ENCODE data around the gene FRRS1L.

Gene FRRS1L

GRCh38 chr9:109092587-109092986 is 74.5 kb downstream of the FRRS1L start:
- TF ChIP-seq ZNF274 (IDR thresholded peaks at IDR 0.05; ENCODE audit: low read depth, low read length) = no peak
- no peak overlapping the region for H3K4me3 ChIP-seq (ENCODE audit: low read length)

- H3K4me3 ChIP-seq (ENCODE audit: low read length) = no peak overlapping the region
- no peak for TF ChIP-seq ZNF274 (IDR thresholded peaks at IDR 0.05; ENCODE audit: low read depth, low read length)
These were observed 74.9 kb downstream of the FRRS1L start for GRCh38 chr9:109092051-109092580.

GRCh38 chr9:109088221-109088620 is 78.8 kb downstream of the FRRS1L start:
- no peak for TF ChIP-seq ZNF274 (IDR thresholded peaks at IDR 0.05; ENCODE audit: low read depth, low read length)
- H3K4me3 ChIP-seq (ENCODE audit: low read length) = no peak overlapping the region

GRCh38 chr9:109087795-109088194 is 79.3 kb downstream of the FRRS1L start:
- TF ChIP-seq ZNF274 (IDR thresholded peaks at IDR 0.05; ENCODE audit: low read depth, low read length) = no peak
- no peak overlapping the region for H3K4me3 ChIP-seq (ENCODE audit: low read length)

- no peak for TF ChIP-seq ZNF274 (IDR thresholded peaks at IDR 0.05; ENCODE audit: low read depth, low read length)
- no peak overlapping the region for H3K4me3 ChIP-seq (ENCODE audit: low read length)
These were observed 80.8 kb downstream of the FRRS1L start for GRCh38 chr9:109086221-109086620.

- no peak for TF ChIP-seq ZNF274 (IDR thresholded peaks at IDR 0.05; ENCODE audit: low read depth, low read length)
- H3K4me3 ChIP-seq (ENCODE audit: low read length) = no peak overlapping the region
These were observed 81.5 kb downstream of the FRRS1L start for GRCh38 chr9:109085510-109085909.

GRCh38 chr9:109083813-109084405 is 83.1 kb downstream of the FRRS1L start:
- no peak for TF ChIP-seq ZNF274 (IDR thresholded peaks at IDR 0.05; ENCODE audit: low read depth, low read length)
- H3K4me3 ChIP-seq (ENCODE audit: low read length) = no peak overlapping the region

GRCh38 chr9:109083141-109083540 is 83.9 kb downstream of the FRRS1L start:
- H3K4me3 ChIP-seq (ENCODE audit: low read length) = no peak overlapping the region
- no peak for TF ChIP-seq ZNF274 (IDR thresholded peaks at IDR 0.05; ENCODE audit: low read depth, low read length)

GRCh38 chr9:109082091-109082620 is 84.9 kb downstream of the FRRS1L start:
- no peak overlapping the region for H3K4me3 ChIP-seq (ENCODE audit: low read length)
- TF ChIP-seq ZNF274 (IDR thresholded peaks at IDR 0.05; ENCODE audit: low read depth, low read length) = no peak

All from GM08714 (cell line).